Endothelial cell of umbilical vein (primary cell): Measurements from ENCODE around the gene USP47.

ENCODE experiments used
- EZH2 ChIP-seq: IDR thresholded peaks from 2 replicates; pipeline ENCODE4 v1.6.1; 2012; ENCODE audit warnings: borderline replicate concordance, low read depth, mild to moderate bottlenecking, moderate library complexity, low read length, inconsistent platforms; ENCODE audit not compliant: severe bottlenecking
- FOS ChIP-seq: IDR thresholded peaks from 2 replicates; pipeline ENCODE4 v1.6.1; 2011; ENCODE audit warnings: mild to moderate bottlenecking, low read length, moderate library complexity, borderline replicate concordance; ENCODE audit not compliant: insufficient read depth
- GATA2 ChIP-seq: IDR thresholded peaks from 2 replicates; pipeline ENCODE4 v1.7.0; 2011; ENCODE audit warnings: low read depth, mild to moderate bottlenecking, moderate library complexity, mixed read lengths, low read length; ENCODE audit not compliant: insufficient read length, insufficient read depth
- JUN ChIP-seq: IDR thresholded peaks from 2 replicates; pipeline ENCODE4 v1.6.1; 2011; ENCODE audit warnings: borderline replicate concordance, low read depth; ENCODE audit not compliant: insufficient read length, insufficient read depth
- MYC ChIP-seq: IDR thresholded peaks from one replicate; pipeline ENCODE4 v1.6.1; 2011; ENCODE audit warnings: mild to moderate bottlenecking, low read depth, low read length
- POLR2A ChIP-seq: IDR thresholded peaks from 2 replicates; pipeline ENCODE4 v1.6.1; 2012; ENCODE audit warnings: low read depth, mild to moderate bottlenecking, control low read depth, low read length
- POLR2AphosphoS5 ChIP-seq: IDR thresholded peaks from 2 replicates; pipeline ENCODE4 v1.6.1; 2012; ENCODE audit warnings: low read depth, mild to moderate bottlenecking, control low read depth, low read length, moderate library complexity; ENCODE audit not compliant: insufficient read depth
- TF ChIP-seq, protein P1 (sequence below), 2 donors: IDR thresholded peaks; 1 replicate in 1 of 2; 2 replicates in 1 of 2; pipeline ENCODE4 v1.5.1; 2011; ENCODE audit warnings: low read length in 2 of 2, mild to moderate bottlenecking in 2 of 2, moderate library complexity in 2 of 2, control low read depth in 1 of 2, inconsistent platforms in 1 of 2, low read depth in 1 of 2; ENCODE audit not compliant: insufficient read depth in 1 of 2; ENCODE audit errors: extremely low read depth in 1 of 2
- TF ChIP-seq, protein P2 (sequence below): IDR thresholded peaks from 2 replicates; pipeline ENCODE4 v1.6.1; 2011; ENCODE audit not compliant: insufficient read depth, insufficient read length

DNA sequence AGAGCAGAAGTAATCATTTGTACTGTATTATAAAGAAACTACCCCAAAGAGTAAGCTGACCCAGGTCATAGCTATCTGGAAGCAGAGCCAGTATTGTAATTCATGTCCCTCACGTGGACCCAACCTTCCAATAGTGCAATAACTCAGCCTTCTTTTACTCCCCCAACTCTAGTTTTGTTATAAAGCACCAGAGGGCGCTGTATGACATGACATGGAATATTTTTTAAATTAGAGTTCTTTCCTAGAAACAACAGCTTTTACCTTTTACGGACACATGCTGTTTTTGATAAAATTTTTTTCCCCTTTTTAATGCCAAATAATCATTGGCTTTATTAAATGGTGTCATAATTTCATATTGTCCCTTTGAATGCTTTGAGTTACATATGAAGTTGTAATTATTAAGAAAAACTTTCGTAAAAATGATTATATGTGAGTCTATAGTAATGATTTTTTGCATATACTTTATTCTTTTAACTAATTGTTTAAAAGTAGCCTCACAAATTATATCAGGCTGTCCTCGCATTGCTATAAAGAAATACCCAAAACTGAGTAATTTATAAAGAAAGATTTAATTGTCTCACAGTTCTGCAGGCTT is 89.8 kb downstream of the USP47 start:
- TF ChIP-seq, protein P1, sequence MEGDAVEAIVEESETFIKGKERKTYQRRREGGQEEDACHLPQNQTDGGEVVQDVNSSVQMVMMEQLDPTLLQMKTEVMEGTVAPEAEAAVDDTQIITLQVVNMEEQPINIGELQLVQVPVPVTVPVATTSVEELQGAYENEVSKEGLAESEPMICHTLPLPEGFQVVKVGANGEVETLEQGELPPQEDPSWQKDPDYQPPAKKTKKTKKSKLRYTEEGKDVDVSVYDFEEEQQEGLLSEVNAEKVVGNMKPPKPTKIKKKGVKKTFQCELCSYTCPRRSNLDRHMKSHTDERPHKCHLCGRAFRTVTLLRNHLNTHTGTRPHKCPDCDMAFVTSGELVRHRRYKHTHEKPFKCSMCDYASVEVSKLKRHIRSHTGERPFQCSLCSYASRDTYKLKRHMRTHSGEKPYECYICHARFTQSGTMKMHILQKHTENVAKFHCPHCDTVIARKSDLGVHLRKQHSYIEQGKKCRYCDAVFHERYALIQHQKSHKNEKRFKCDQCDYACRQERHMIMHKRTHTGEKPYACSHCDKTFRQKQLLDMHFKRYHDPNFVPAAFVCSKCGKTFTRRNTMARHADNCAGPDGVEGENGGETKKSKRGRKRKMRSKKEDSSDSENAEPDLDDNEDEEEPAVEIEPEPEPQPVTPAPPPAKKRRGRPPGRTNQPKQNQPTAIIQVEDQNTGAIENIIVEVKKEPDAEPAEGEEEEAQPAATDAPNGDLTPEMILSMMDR (IDR thresholded peaks at IDR 0.05; ENCODE audit: extremely low read depth in 1 of 2, insufficient read depth in 1 of 2, low read depth in 1 of 2, low read length in 2 of 2), result peak; percentile 32 to 51
- TF ChIP-seq POLR2A (no peak), POLR2AphosphoS5 (no peak), JUN (no peak), EZH2 (no peak), MYC (no peak), GATA2 (no peak), FOS (no peak)
- TF ChIP-seq, protein P2, sequence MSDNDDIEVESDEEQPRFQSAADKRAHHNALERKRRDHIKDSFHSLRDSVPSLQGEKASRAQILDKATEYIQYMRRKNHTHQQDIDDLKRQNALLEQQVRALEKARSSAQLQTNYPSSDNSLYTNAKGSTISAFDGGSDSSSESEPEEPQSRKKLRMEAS, result no peak
